WTC11 (cell line): ENCODE results near the gene HHAT. TPM values are rescaled to one million over a fixed set of nuclear protein-coding genes. Genes with fewer than 3 reads are reported as not detected.

Experiments
- ATAC-seq: fragments of 200-7000 bp; cut with Tn5 transposase; 2 replicates; pipeline ENCODE4 v1.10.0; 2021; ENCODE audit warnings: mild to moderate bottlenecking, moderate library complexity
- CTCF ChIA-PET: fragments of 300-600 bp; sonication (Branson Sonifier 250); formaldehyde crosslinking; loops from one replicate; lab custom pipeline; 2021; ENCODE audit warnings: antibody characterized with exemption; lab: Charles Lee
- POLR2A ChIA-PET: fragments of 350-600 bp; sonication (Branson Sonifier 250); formaldehyde crosslinking; loops from one replicate; lab custom pipeline; 2021; ENCODE audit warnings: antibody characterized with exemption; lab: Charles Lee
- DNase-seq: peaks from one replicate; pipeline ENCODE4 v3.0.0; 2021; ENCODE audit warnings: low spot score
- H3K27ac Mint-ChIP-seq: 2 replicates; pipeline ENCODE4 v1.8.0; 2021; ENCODE audit warnings: mixed read lengths
- H3K27me3 Mint-ChIP-seq: 2 replicates; pipeline ENCODE4 v1.8.0; 2021; ENCODE audit warnings: low read depth, mild to moderate bottlenecking, moderate library complexity, mixed read lengths
- H3K36me3 Mint-ChIP-seq: 2 replicates; pipeline ENCODE4 v1.8.0; 2021; ENCODE audit warnings: mixed read lengths
- H3K4me1 Mint-ChIP-seq: 2 replicates; pipeline ENCODE4 v1.8.0; 2022; ENCODE audit warnings: mixed read lengths
- H3K4me3 Mint-ChIP-seq: 2 replicates; pipeline ENCODE4 v1.8.0; 2021; ENCODE audit warnings: mild to moderate bottlenecking, moderate library complexity, mixed read lengths
- H3K9me3 Mint-ChIP-seq: 2 replicates; pipeline ENCODE4 v1.8.0; 2021; ENCODE audit warnings: mixed read lengths
- CDX4 ChIP-seq: fragments of 250-450 bp; sonication (Bioruptor Pico); IDR thresholded peaks from 2 replicates; pipeline ENCODE4 v1.9.0; 2021; ENCODE audit warnings: moderate library complexity, mild to moderate bottlenecking, inconsistent platforms, borderline replicate concordance
- CREB1 ChIP-seq: sonication (generic); formaldehyde crosslinking; IDR thresholded peaks from 2 replicates; pipeline ENCODE4 v1.8.0; 2023; ENCODE audit warnings: mild to moderate bottlenecking, missing genetic modification reagents
- FOXJ3 ChIP-seq: sonication (generic); formaldehyde crosslinking; IDR thresholded peaks from 2 replicates; pipeline ENCODE4 v1.9.0; 2021; ENCODE audit warnings: missing genetic modification reagents, mild to moderate bottlenecking, borderline replicate concordance
- GABPB1 ChIP-seq: sonication (generic); formaldehyde crosslinking; IDR thresholded peaks from 2 replicates; pipeline ENCODE4 v1.8.1; 2023; ENCODE audit warnings: mild to moderate bottlenecking, missing genetic modification reagents
- GTF2I ChIP-seq: fragments of 250-450 bp; sonication (Bioruptor Pico); conservative IDR thresholded peaks from 2 replicates; pipeline ENCODE4 v1.4.0; 2021; ENCODE audit warnings: mild to moderate bottlenecking
- IRF2 ChIP-seq: sonication (generic); formaldehyde crosslinking; IDR thresholded peaks from 2 replicates; pipeline ENCODE4 v1.8.0; 2022; ENCODE audit warnings: low read depth, missing genetic modification reagents, borderline replicate concordance
- KAT7 ChIP-seq: sonication (generic); formaldehyde crosslinking; IDR thresholded peaks from 2 replicates; pipeline ENCODE4 v1.8.1; 2023; ENCODE audit warnings: missing genetic modification reagents, mild to moderate bottlenecking, borderline replicate concordance
- NR1H2 ChIP-seq: sonication (generic); formaldehyde crosslinking; IDR thresholded peaks from 2 replicates; pipeline ENCODE4 v1.9.0; 2021; ENCODE audit warnings: mild to moderate bottlenecking, moderate library complexity, missing genetic modification reagents
- NR3C1 ChIP-seq: sonication (generic); formaldehyde crosslinking; conservative IDR thresholded peaks from 2 replicates; pipeline ENCODE4 v1.8.1; 2023; ENCODE audit warnings: low read depth, mild to moderate bottlenecking, missing genetic modification reagents
- PRRX2 ChIP-seq: fragments of 250-450 bp; sonication (Bioruptor Pico); IDR thresholded peaks from 2 replicates; pipeline ENCODE4 v1.8.0; 2021; ENCODE audit warnings: mild to moderate bottlenecking
- ZNF532 ChIP-seq: fragments of 250-450 bp; sonication (Bioruptor Pico); IDR thresholded peaks from 2 replicates; pipeline ENCODE4 v1.9.0; 2021; ENCODE audit warnings: mild to moderate bottlenecking, borderline replicate concordance
- total RNA-seq: library from RNA; stranded (reverse); gene quantifications from 3 replicates; pipeline ENCODE4 v1.2.3, GENCODE V29; 2021
- TF ChIP-seq, protein P1 (sequence below): sonication (generic); formaldehyde crosslinking; IDR thresholded peaks from 2 replicates; pipeline ENCODE4 v1.8.1; 2023; ENCODE audit warnings: mild to moderate bottlenecking, missing genetic modification reagents, moderate library complexity
- TF ChIP-seq, protein P2 (sequence below): sonication (generic); formaldehyde crosslinking; IDR thresholded peaks from 2 replicates; pipeline ENCODE4 v1.8.0; 2022; ENCODE audit warnings: mild to moderate bottlenecking, missing genetic modification reagents
- TF ChIP-seq, protein P3 (sequence below): fragments of 250-450 bp; sonication (Bioruptor Pico); IDR thresholded peaks from 2 replicates; pipeline ENCODE4 v1.8.0; 2021; ENCODE audit warnings: mild to moderate bottlenecking
- TF ChIP-seq, protein P4 (sequence below): sonication (generic); formaldehyde crosslinking; IDR thresholded peaks from 2 replicates; pipeline ENCODE4 v1.8.1; 2022; ENCODE audit warnings: low read depth, mild to moderate bottlenecking, moderate library complexity, missing genetic modification reagents, borderline replicate concordance
- TF ChIP-seq, protein P5 (sequence below): fragments of 250-450 bp; sonication (Bioruptor Pico); IDR thresholded peaks from 2 replicates; pipeline ENCODE4 v2.1.2; 2022; ENCODE audit warnings: mild to moderate bottlenecking, moderate library complexity

The HHAT gene
- total RNA-seq, 1 experiment from 2014 or later, result 0.39 TPM

GRCh38 chr1:210551899-210552298 is 223.2 kb downstream of the HHAT start:
- H3K27ac Mint-ChIP-seq, result no peak overlapping the region
- H3K9me3 Mint-ChIP-seq, result no peaks in the 10 kb centered on the region
- H3K27me3 Mint-ChIP-seq, result no peaks in the 10 kb centered on the region
- ChIA-PET POLR2A (no interaction called here), CTCF (no interaction called here)
- no peaks in the 10 kb centered on the region; the same call in 1 of the 2 replicates for H3K4me1 Mint-ChIP-seq
- DNase-seq (no peak), ATAC-seq (no peak)
- no peak overlapping the region for H3K4me3 Mint-ChIP-seq
- TF ChIP-seq PRRX2 (CRISPR knock-in tag) (no peak), IRF2 (CRISPR knock-in tag) (no peak), FOXJ3 (no peak), NR3C1 (CRISPR knock-in tag) (no peak), CDX4 (CRISPR knock-in tag) (no peak), CREB1 (CRISPR knock-in tag) (no peak), NR1H2 (CRISPR knock-in tag) (no peak), KAT7 (CRISPR knock-in tag) (no peak), GABPB1 (CRISPR knock-in tag) (no peak), ZNF532 (CRISPR knock-in tag) (no peak), GTF2I (CRISPR knock-in tag) (no peak)
- TF ChIP-seq, protein P1, sequence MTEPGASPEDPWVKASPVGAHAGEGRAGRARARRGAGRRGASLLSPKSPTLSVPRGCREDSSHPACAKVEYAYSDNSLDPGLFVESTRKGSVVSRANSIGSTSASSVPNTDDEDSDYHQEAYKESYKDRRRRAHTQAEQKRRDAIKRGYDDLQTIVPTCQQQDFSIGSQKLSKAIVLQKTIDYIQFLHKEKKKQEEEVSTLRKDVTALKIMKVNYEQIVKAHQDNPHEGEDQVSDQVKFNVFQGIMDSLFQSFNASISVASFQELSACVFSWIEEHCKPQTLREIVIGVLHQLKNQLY (CRISPR knock-in tag), result no peak
- TF ChIP-seq, protein P2, sequence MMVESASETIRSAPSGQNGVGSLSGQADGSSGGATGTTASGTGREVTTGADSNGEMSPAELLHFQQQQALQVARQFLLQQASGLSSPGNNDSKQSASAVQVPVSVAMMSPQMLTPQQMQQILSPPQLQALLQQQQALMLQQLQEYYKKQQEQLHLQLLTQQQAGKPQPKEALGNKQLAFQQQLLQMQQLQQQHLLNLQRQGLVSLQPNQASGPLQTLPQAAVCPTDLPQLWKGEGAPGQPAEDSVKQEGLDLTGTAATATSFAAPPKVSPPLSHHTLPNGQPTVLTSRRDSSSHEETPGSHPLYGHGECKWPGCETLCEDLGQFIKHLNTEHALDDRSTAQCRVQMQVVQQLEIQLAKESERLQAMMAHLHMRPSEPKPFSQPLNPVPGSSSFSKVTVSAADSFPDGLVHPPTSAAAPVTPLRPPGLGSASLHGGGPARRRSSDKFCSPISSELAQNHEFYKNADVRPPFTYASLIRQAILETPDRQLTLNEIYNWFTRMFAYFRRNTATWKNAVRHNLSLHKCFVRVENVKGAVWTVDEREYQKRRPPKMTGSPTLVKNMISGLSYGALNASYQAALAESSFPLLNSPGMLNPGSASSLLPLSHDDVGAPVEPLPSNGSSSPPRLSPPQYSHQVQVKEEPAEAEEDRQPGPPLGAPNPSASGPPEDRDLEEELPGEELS (CRISPR knock-in tag), result no peak
- TF ChIP-seq, protein P3, sequence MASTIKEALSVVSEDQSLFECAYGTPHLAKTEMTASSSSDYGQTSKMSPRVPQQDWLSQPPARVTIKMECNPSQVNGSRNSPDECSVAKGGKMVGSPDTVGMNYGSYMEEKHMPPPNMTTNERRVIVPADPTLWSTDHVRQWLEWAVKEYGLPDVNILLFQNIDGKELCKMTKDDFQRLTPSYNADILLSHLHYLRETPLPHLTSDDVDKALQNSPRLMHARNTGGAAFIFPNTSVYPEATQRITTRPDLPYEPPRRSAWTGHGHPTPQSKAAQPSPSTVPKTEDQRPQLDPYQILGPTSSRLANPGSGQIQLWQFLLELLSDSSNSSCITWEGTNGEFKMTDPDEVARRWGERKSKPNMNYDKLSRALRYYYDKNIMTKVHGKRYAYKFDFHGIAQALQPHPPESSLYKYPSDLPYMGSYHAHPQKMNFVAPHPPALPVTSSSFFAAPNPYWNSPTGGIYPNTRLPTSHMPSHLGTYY, result no peak
- TF ChIP-seq, protein P4, sequence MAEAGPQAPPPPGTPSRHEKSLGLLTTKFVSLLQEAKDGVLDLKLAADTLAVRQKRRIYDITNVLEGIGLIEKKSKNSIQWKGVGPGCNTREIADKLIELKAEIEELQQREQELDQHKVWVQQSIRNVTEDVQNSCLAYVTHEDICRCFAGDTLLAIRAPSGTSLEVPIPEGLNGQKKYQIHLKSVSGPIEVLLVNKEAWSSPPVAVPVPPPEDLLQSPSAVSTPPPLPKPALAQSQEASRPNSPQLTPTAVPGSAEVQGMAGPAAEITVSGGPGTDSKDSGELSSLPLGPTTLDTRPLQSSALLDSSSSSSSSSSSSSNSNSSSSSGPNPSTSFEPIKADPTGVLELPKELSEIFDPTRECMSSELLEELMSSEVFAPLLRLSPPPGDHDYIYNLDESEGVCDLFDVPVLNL, result no peak
- TF ChIP-seq, protein P5, sequence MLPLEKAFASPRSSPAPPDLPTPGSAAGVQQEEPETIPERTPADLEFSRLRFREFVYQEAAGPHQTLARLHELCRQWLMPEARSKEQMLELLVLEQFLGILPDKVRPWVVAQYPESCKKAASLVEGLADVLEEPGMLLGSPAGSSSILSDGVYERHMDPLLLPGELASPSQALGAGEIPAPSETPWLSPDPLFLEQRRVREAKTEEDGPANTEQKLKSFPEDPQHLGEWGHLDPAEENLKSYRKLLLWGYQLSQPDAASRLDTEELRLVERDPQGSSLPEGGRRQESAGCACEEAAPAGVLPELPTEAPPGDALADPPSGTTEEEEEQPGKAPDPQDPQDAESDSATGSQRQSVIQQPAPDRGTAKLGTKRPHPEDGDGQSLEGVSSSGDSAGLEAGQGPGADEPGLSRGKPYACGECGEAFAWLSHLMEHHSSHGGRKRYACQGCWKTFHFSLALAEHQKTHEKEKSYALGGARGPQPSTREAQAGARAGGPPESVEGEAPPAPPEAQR, result no peak
- H3K36me3 Mint-ChIP-seq, result no peaks in the 10 kb centered on the region
